ENCODE measurements around the gene TCP11.

GRCh38 chr6:35146453-35146852, 5.3 kb upstream of the TCP11 start:
- TF ChIP-seq, protein P1, sequence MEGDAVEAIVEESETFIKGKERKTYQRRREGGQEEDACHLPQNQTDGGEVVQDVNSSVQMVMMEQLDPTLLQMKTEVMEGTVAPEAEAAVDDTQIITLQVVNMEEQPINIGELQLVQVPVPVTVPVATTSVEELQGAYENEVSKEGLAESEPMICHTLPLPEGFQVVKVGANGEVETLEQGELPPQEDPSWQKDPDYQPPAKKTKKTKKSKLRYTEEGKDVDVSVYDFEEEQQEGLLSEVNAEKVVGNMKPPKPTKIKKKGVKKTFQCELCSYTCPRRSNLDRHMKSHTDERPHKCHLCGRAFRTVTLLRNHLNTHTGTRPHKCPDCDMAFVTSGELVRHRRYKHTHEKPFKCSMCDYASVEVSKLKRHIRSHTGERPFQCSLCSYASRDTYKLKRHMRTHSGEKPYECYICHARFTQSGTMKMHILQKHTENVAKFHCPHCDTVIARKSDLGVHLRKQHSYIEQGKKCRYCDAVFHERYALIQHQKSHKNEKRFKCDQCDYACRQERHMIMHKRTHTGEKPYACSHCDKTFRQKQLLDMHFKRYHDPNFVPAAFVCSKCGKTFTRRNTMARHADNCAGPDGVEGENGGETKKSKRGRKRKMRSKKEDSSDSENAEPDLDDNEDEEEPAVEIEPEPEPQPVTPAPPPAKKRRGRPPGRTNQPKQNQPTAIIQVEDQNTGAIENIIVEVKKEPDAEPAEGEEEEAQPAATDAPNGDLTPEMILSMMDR (IDR thresholded peaks at IDR 0.05), result peak; percentile 83
- TF ChIP-seq POLR2AphosphoS5 (IDR thresholded peaks at IDR 0.05; ENCODE audit: low read depth, low read length) (no peak), SIN3A (IDR thresholded peaks at IDR 0.05; ENCODE audit: borderline replicate concordance, insufficient read depth, low read depth, low read length) (no peak)
- TF ChIP-seq, protein P2, sequence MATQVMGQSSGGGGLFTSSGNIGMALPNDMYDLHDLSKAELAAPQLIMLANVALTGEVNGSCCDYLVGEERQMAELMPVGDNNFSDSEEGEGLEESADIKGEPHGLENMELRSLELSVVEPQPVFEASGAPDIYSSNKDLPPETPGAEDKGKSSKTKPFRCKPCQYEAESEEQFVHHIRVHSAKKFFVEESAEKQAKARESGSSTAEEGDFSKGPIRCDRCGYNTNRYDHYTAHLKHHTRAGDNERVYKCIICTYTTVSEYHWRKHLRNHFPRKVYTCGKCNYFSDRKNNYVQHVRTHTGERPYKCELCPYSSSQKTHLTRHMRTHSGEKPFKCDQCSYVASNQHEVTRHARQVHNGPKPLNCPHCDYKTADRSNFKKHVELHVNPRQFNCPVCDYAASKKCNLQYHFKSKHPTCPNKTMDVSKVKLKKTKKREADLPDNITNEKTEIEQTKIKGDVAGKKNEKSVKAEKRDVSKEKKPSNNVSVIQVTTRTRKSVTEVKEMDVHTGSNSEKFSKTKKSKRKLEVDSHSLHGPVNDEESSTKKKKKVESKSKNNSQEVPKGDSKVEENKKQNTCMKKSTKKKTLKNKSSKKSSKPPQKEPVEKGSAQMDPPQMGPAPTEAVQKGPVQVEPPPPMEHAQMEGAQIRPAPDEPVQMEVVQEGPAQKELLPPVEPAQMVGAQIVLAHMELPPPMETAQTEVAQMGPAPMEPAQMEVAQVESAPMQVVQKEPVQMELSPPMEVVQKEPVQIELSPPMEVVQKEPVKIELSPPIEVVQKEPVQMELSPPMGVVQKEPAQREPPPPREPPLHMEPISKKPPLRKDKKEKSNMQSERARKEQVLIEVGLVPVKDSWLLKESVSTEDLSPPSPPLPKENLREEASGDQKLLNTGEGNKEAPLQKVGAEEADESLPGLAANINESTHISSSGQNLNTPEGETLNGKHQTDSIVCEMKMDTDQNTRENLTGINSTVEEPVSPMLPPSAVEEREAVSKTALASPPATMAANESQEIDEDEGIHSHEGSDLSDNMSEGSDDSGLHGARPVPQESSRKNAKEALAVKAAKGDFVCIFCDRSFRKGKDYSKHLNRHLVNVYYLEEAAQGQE (IDR thresholded peaks at IDR 0.05; ENCODE audit: insufficient read depth in 1 of 2, low read depth in 2 of 2, low read length in 1 of 2), result no peak
